D721Med (cell line): ENCODE results near the gene PRDM2.
"Not testable (repeated sequence)": the region's sequence is repeated elsewhere in the genome, so short reads cannot be mapped to it uniquely, and the experiment has no call there.

Experiments
- DNase-seq: peaks from one replicate; pipeline ENCODE4 v3.0.0; 2011; ENCODE audit warnings: low spot score; ENCODE audit not compliant: insufficient read length
- FAIRE-seq: peaks from 2 replicates; lab custom pipeline; 2011; peaks lifted over from hg19 to GRCh38; lab: Jason Lieb, UNC
- CTCF ChIP-seq: IDR thresholded peaks from 2 replicates; pipeline ENCODE4 v1.5.1; 2012; ENCODE audit warnings: mild to moderate bottlenecking, control low read depth; ENCODE audit not compliant: insufficient read depth; ENCODE audit errors: missing control alignments

Gene PRDM2

GRCh38 chr1:13707164-13707563 lies 7.2 kb downstream of the PRDM2 start:
- FAIRE-seq (no peak), DNase-seq (no peak)

GRCh38 chr1:13708380-13708982 lies 8.5 kb downstream of the PRDM2 start:
- FAIRE-seq = no peak
- TF ChIP-seq CTCF = no peak
- DNase-seq = no peak

More at GRCh38 chr1:13707164-13707563, 7.2 kb downstream of the PRDM2 start:
- TF ChIP-seq CTCF = no peak

- FAIRE-seq (no peak), DNase-seq (no peak)
- TF ChIP-seq CTCF = no peak
Measured at GRCh38 chr1:13710086-13710485, 10.1 kb downstream of the PRDM2 start.

- DNase-seq = no peak
- FAIRE-seq = no peak
- TF ChIP-seq CTCF = no peak
Measured at GRCh38 chr1:13714851-13715250, 14.9 kb downstream of the PRDM2 start.

GRCh38 chr1:13715616-13716287 lies 15.8 kb downstream of the PRDM2 start:
- FAIRE-seq, DNase-seq: not testable (repeated sequence)

- DNase-seq (no peak), FAIRE-seq (no peak)
- TF ChIP-seq CTCF = no peak
Measured at GRCh38 chr1:13722808-13723360, 22.9 kb downstream of the PRDM2 start.

GRCh38 chr1:13723810-13724209 lies 23.8 kb downstream of the PRDM2 start:
- DNase-seq (no peak), FAIRE-seq (no peak)
- TF ChIP-seq CTCF = no peak
